ENCODE measurements around the gene RAD51C. TPM values are rescaled to one million over a fixed set of nuclear protein-coding genes. Genes with fewer than 3 reads are reported as not detected.
A peak's percentile ranks its signal among the peaks of the same experiment; 100 is the strongest.

Gene RAD51C
- total RNA-seq, 1 donor from 2014 or later, result 21.0 TPM

GRCh38 chr17:58706351-58707140, 14.1 kb downstream of the RAD51C start:
- ATAC-seq (no peak), DNase-seq (no peak)
- no peaks in the 10 kb centered on the region for H3K27me3 ChIP-seq (ENCODE audit: low read depth)
- TF ChIP-seq, protein P1, sequence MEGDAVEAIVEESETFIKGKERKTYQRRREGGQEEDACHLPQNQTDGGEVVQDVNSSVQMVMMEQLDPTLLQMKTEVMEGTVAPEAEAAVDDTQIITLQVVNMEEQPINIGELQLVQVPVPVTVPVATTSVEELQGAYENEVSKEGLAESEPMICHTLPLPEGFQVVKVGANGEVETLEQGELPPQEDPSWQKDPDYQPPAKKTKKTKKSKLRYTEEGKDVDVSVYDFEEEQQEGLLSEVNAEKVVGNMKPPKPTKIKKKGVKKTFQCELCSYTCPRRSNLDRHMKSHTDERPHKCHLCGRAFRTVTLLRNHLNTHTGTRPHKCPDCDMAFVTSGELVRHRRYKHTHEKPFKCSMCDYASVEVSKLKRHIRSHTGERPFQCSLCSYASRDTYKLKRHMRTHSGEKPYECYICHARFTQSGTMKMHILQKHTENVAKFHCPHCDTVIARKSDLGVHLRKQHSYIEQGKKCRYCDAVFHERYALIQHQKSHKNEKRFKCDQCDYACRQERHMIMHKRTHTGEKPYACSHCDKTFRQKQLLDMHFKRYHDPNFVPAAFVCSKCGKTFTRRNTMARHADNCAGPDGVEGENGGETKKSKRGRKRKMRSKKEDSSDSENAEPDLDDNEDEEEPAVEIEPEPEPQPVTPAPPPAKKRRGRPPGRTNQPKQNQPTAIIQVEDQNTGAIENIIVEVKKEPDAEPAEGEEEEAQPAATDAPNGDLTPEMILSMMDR (IDR thresholded peaks at IDR 0.05), result no peak
- peaks cover 20% of the 10 kb centered on the region for H3K36me3 ChIP-seq
- no peaks in the 10 kb centered on the region for H3K4me1 ChIP-seq
- intact Hi-C loops (cut with DNase I), result no loop called here
- H3K9me3 ChIP-seq, result no peaks in the 10 kb centered on the region
- H3K27ac ChIP-seq, result no peak overlapping the region
- H3K4me3 ChIP-seq, result no peak overlapping the region

DNA sequence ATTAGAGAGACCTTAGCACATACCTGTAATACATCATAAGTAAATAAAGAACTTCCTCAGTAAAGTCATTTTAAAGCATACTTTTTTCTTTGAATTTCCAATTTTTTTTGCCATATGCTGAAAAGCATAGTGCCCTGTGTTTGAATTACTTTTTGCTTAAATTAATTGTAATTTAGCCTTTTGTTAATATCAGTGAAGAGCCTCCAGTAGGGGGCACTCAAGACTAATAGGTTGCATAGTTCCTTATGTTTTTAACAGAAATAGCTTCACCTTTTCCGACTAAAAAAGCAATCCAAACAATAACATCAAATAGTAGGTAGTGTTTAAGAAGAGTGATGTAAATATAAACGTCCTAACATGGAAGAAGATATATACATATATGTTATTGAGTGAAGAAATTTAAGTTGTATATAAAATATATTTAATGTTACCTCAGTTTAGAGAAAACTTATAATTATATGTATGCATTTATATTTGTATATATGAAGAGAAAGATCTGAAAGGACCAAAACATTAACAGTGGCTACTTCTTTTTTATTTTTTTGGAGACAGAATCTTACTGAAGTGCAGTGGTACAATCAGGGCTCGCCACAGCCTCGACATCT, 18.6 kb downstream of the RAD51C start:
- ATAC-seq, result no peak
- Histone ChIP-seq H3K4me3 (no peak overlapping the region), H3K9me3 (no peaks in the 10 kb centered on the region), H3K4me1 (no peaks in the 10 kb centered on the region), H3K27ac (no peak overlapping the region), H3K36me3 (peaks cover 11% of the 10 kb centered on the region), H3K27me3 (ENCODE audit: low read depth) (no peaks in the 10 kb centered on the region)
- TF ChIP-seq, protein P1 (IDR thresholded peaks at IDR 0.05), result peak; percentile 77
- intact Hi-C loops (cut with DNase I), result loop anchor here (10.0 kb wide), 1 partner anchor 294 kb away; no protein-coding TSS in a partner anchor
- DNase-seq, result no peak

- H3K27ac ChIP-seq, result no peak overlapping the region
- H3K27me3 ChIP-seq (ENCODE audit: low read depth), result no peaks in the 10 kb centered on the region
- intact Hi-C loops (cut with DNase I), result no loop called here
- peaks cover 48% of the 10 kb centered on the region for H3K36me3 ChIP-seq
- DNase-seq (no peak), ATAC-seq (no peak)
- H3K4me3 ChIP-seq, result no peak overlapping the region
- no peaks in the 10 kb centered on the region for H3K9me3 ChIP-seq
- TF ChIP-seq, protein P1 (IDR thresholded peaks at IDR 0.05), result no peak
- no peaks in the 10 kb centered on the region for H3K4me1 ChIP-seq
Observed at GRCh38 chr17:58722274-58722673, 29.9 kb downstream of the RAD51C start.

DNA sequence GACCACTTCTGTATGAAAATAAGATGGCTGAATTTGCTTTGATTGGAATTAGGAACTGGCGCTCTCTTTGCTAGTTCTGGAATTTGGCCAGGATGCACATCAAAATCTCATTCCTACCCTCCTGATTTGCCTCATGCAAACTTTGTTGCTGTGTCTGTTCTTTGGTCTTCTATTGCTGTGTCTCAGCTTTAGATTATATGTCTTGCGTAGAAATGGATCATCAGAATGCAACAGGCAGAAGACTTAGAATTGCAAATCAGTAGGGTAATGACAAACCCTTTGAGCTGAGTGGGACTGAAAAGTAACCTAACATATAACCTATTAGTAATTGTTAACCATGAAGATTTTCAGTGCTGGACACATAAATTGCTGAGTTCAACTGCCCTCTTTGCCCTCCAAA, 30.3 kb downstream of the RAD51C start:
- H3K27ac ChIP-seq, result no peak overlapping the region
- TF ChIP-seq, protein P1 (IDR thresholded peaks at IDR 0.05), result no peak
- intact Hi-C loops (cut with DNase I), result no loop called here
- no peak for DNase-seq
- H3K36me3 ChIP-seq, result peaks cover 48% of the 10 kb centered on the region
- H3K4me1 ChIP-seq, result no peaks in the 10 kb centered on the region
- no peaks in the 10 kb centered on the region for H3K9me3 ChIP-seq
- H3K4me3 ChIP-seq, result no peak overlapping the region
- ATAC-seq, result no peak
- H3K27me3 ChIP-seq (ENCODE audit: low read depth), result no peaks in the 10 kb centered on the region

- H3K36me3 ChIP-seq, result peaks cover 26% of the 10 kb centered on the region
- intact Hi-C loops (cut with DNase I), result no loop called here
- ATAC-seq (no peak), DNase-seq (no peak)
- TF ChIP-seq, protein P1 (IDR thresholded peaks at IDR 0.05), result no peak
- no peaks in the 10 kb centered on the region for H3K4me1 ChIP-seq
- H3K27me3 ChIP-seq (ENCODE audit: low read depth), result no peaks in the 10 kb centered on the region
- no peak overlapping the region for H3K4me3 ChIP-seq
- H3K9me3 ChIP-seq, result no peaks in the 10 kb centered on the region
- H3K27ac ChIP-seq, result no peak overlapping the region
Observed at GRCh38 chr17:58728798-58729197, 36.4 kb downstream of the RAD51C start.

Measured in lower lobe of right lung (tissue), 2 donors.